Colonic mucosa (tissue), 4 donors: ENCODE measurements around the gene PATJ. TPM values are rescaled to one million over a fixed set of nuclear protein-coding genes. Genes with fewer than 3 reads are reported as not detected.

ENCODE experiments used
- DNase-seq: peaks from one replicate; pipeline ENCODE4 v3.0.0-alpha.2; 2020
- H3K27ac ChIP-seq: fragments of 200-600 bp; one replicate; pipeline ENCODE4 v1.8.0; 2021
- H3K27me3 ChIP-seq: fragments of 200-600 bp; one replicate; pipeline ENCODE4 v1.8.0; 2021
- H3K36me3 ChIP-seq: fragments of 200-600 bp; one replicate; pipeline ENCODE4 v1.8.0; 2021
- H3K4me1 ChIP-seq: fragments of 200-600 bp; one replicate; pipeline ENCODE4 v1.8.0; 2021; ENCODE audit warnings: mild to moderate bottlenecking
- H3K4me3 ChIP-seq: fragments of 200-600 bp; one replicate; pipeline ENCODE4 v1.8.0; 2021
- H3K9ac ChIP-seq, 2 donors: one replicate each; pipeline ENCODE4 v1.7.0; 2013; ENCODE audit warnings: control low read depth in 2 of 2, low read depth in 2 of 2, low read length in 2 of 2
- H3K9me3 ChIP-seq: fragments of 200-600 bp; one replicate; pipeline ENCODE4 v1.8.0; 2021
- intact Hi-C: fragments of 100-400 bp; cut with DNase I; formaldehyde crosslinking; loops from one replicate; pipeline ENCODE4 v1.14.1; 2022
- total RNA-seq, 2 donors: library from RNA; stranded (reverse); fragmentation: NEBNext Ultra II Directional in 1 of 2; extraction: Animal tissue kit (Norgen Biotek cat#: 25700) in 1 of 2; gene quantifications; one replicate each; pipeline ENCODE4 v1.2.1, GENCODE V29; 2021
- TF ChIP-seq, protein P1 (sequence below): fragments of 200-600 bp; IDR thresholded peaks from one replicate; pipeline ENCODE4 v1.8.0; 2022; ENCODE audit warnings: antibody characterized with exemption, mild to moderate bottlenecking
- donor health status: healthy.
- donor health status: DM: no; HTN: no; CAD: no.
- donor health status: DM: no; HTN: no; CAD: no.

The PATJ gene
- total RNA-seq, 2 donors from 2014 or later: 65.6 to 69.0 TPM

DNA sequence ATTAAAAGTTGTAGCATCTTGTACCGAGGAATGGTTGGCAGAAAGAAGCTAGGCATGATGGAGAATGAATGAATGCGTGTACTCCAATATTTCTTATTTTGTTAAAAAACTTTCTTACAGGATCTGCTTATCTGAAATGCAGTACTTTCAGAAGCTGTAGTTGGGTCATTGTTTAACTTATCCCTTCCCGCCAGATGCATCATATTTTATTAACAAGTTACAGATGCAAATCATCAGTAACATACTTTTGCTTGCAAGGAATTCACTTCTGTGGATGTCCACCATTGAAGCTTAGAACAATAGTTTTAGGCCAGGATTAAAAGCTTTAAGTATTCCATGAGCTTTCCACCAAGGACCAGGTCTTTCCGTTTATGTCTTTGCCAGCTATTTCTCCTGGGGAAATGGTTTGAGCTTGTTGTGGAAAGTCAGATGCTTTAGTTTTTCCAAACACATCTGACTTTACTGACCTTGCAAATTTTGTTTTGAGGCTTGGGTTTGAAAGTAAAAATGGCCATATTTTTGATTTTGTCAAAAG is 65.4 kb downstream of the PATJ start:
- H3K27me3 ChIP-seq: no peaks in the 10 kb centered on the region
- no peak overlapping the region for H3K9ac ChIP-seq
- intact Hi-C loops: no loop called here
- no peak overlapping the region for H3K4me3 ChIP-seq
- H3K4me1 ChIP-seq: no peaks in the 10 kb centered on the region
- H3K27ac ChIP-seq: no peak overlapping the region
- no peak for DNase-seq
- H3K9me3 ChIP-seq: no peaks in the 10 kb centered on the region
- no peaks in the 10 kb centered on the region for H3K36me3 ChIP-seq
- TF ChIP-seq, protein P1, sequence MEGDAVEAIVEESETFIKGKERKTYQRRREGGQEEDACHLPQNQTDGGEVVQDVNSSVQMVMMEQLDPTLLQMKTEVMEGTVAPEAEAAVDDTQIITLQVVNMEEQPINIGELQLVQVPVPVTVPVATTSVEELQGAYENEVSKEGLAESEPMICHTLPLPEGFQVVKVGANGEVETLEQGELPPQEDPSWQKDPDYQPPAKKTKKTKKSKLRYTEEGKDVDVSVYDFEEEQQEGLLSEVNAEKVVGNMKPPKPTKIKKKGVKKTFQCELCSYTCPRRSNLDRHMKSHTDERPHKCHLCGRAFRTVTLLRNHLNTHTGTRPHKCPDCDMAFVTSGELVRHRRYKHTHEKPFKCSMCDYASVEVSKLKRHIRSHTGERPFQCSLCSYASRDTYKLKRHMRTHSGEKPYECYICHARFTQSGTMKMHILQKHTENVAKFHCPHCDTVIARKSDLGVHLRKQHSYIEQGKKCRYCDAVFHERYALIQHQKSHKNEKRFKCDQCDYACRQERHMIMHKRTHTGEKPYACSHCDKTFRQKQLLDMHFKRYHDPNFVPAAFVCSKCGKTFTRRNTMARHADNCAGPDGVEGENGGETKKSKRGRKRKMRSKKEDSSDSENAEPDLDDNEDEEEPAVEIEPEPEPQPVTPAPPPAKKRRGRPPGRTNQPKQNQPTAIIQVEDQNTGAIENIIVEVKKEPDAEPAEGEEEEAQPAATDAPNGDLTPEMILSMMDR: no peak

DNA sequence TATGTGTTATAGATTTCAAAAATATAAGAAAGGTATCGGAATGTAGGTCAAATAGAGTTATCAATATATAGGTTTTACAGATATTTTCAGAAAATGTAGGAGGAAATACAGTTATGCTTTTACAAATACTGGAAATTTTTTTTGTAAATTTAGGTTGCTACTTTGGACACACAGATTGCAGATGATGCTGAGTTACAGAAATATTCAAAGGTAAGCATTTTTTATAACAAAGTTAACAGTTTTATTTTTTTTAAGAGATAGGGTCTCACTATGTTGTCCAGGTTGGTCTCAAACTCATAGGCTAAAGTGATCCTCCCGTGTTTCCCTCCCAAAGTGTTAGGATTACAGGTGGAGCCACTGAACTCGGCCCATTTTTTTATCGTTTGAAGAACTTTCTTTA is 66.0 kb downstream of the PATJ start:
- TF ChIP-seq, protein P1: no peak
- H3K9ac ChIP-seq: no peak overlapping the region
- intact Hi-C loops: no loop called here

DNA sequence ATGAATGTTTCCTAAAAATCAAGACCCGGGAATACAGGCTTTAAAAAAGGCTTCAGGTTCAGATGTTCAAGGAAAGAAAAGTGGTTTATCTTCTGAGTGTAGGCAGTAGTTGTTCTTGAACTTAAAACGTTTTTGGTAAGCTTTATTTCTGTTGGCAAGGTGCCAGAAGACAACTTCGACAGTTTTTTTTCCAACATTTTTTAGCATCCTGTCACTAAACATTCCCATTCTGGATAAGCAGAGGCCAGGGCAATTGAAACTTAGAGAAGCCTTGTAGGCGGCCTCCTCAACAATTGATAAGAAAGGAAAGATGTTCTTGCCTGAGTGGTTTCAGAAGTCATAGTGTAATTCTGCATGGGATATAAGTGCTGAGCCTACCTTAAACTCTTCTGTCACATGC is 66.7 kb downstream of the PATJ start:
- intact Hi-C loops: no loop called here
- no peaks in the 10 kb centered on the region for H3K4me1 ChIP-seq
- TF ChIP-seq, protein P1: no peak
- no peaks in the 10 kb centered on the region for H3K36me3 ChIP-seq
- H3K4me3 ChIP-seq: no peak overlapping the region
- no peak for DNase-seq
- no peaks in the 10 kb centered on the region for H3K9me3 ChIP-seq
- H3K27me3 ChIP-seq: no peaks in the 10 kb centered on the region
- no peak overlapping the region for H3K27ac ChIP-seq
- no peak overlapping the region for H3K9ac ChIP-seq

More for the DNA sequence above, 66.0 kb downstream of the PATJ start:
- H3K9me3 ChIP-seq: no peaks in the 10 kb centered on the region
- no peak overlapping the region for H3K27ac ChIP-seq
- H3K4me3 ChIP-seq: no peak overlapping the region
- H3K4me1 ChIP-seq: no peaks in the 10 kb centered on the region
- no peak for DNase-seq
- H3K27me3 ChIP-seq: no peaks in the 10 kb centered on the region
- no peaks in the 10 kb centered on the region for H3K36me3 ChIP-seq

DNA sequence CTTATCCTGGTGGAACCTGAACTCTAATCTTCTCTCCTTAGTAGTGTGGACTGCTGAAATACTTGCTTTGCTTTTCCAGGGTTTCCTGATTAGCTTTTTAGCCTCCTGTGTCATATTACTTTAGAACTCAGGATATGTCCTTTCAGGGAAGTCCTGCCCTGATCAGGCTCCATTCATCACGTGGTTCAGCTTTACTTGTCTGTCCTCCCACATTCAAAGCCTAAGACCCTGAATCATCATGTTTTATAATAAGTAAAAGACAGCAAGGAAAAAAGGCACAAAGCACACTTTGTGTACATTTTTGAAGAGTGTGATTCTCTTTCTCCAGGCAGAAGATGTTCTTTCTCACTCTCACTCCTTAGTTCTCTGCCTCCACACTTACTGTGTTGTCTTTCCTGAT is 70.6 kb downstream of the PATJ start:
- H3K27me3 ChIP-seq: no peaks in the 10 kb centered on the region
- intact Hi-C loops: no loop called here
- no peaks in the 10 kb centered on the region for H3K4me1 ChIP-seq
- no peak overlapping the region for H3K4me3 ChIP-seq
- TF ChIP-seq, protein P1: no peak
- H3K9ac ChIP-seq: no peak overlapping the region
- H3K36me3 ChIP-seq: no peaks in the 10 kb centered on the region
- H3K9me3 ChIP-seq: no peaks in the 10 kb centered on the region
- H3K27ac ChIP-seq: no peak overlapping the region
- DNase-seq: no peak

DNA sequence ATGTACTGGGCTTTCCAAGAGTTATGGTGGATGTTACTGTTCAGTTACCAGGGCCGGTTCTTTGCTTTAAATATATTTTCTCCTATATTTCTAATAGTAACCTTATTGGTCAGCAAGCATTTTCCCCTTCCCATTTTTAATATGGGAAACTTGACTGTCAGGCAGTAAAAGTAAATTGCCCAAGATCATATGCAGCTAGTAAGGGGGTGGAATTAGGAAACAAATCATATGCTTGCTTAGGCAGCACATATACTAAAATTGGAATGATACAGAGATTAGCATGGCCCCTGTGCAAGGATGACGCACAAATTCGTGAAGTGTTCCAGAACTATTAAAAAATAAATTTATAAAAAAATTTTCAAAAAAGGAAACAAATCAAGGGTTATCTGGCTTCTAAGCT is 73.9 kb downstream of the PATJ start:
- Histone ChIP-seq H3K4me1 (no peaks in the 10 kb centered on the region), H3K27me3 (no peaks in the 10 kb centered on the region), H3K9me3 (no peaks in the 10 kb centered on the region), H3K36me3 (peaks cover 4% of the 10 kb centered on the region), H3K4me3 (no peak overlapping the region), H3K9ac (no peak overlapping the region), H3K27ac (no peak overlapping the region)
- DNase-seq: no peak
- TF ChIP-seq, protein P1: no peak
- intact Hi-C loops: no loop called here
